GM21619 (cell line): Measurements from ENCODE around the gene FOXO4.
"Not testable (repeated sequence)": the region's sequence is repeated elsewhere in the genome, so short reads cannot be mapped to it uniquely, and the experiment has no call there.

Experiments
- ATAC-seq: cut with Tn5 transposase; IDR thresholded peaks from one replicate; pipeline ENCODE4 v1.9.1; 2021; ENCODE audit not compliant: unreplicated experiment

FOXO4 gene, protein sequence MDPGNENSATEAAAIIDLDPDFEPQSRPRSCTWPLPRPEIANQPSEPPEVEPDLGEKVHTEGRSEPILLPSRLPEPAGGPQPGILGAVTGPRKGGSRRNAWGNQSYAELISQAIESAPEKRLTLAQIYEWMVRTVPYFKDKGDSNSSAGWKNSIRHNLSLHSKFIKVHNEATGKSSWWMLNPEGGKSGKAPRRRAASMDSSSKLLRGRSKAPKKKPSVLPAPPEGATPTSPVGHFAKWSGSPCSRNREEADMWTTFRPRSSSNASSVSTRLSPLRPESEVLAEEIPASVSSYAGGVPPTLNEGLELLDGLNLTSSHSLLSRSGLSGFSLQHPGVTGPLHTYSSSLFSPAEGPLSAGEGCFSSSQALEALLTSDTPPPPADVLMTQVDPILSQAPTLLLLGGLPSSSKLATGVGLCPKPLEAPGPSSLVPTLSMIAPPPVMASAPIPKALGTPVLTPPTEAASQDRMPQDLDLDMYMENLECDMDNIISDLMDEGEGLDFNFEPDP

GRCh38 chrX:71095555-71095980, at the start of gene FOXO4:
Gene FOXO4, plus strand, starts transcription at chrX:71095851. Its CDS starts 678 bp downstream, at chrX:71096529.
- peak; percentile 92 for ATAC-seq

DNA sequence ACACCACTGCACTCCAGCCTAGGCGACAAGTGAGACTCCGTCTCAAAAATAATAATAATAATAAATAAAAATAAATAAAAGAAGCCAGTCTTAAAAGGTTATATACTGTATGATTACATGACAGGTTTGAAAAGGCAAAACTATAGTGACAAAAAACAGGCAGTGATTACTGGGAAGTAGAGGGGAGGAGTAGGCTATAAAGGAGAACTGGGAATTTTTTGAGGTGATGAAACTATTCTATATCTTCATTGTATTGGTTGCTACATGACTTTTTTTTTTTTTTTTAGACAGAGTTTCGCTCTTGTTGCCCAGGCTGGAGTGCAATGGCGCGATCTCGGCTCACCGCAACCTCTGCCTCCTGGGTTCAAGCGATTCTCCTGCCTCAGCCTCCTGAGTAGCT, 47.8 kb upstream of the FOXO4 start:
- ATAC-seq = not testable (repeated sequence)

- ATAC-seq = no peak
Measured at GRCh38 chrX:71052721-71053120, 42.9 kb upstream of the FOXO4 start.

DNA sequence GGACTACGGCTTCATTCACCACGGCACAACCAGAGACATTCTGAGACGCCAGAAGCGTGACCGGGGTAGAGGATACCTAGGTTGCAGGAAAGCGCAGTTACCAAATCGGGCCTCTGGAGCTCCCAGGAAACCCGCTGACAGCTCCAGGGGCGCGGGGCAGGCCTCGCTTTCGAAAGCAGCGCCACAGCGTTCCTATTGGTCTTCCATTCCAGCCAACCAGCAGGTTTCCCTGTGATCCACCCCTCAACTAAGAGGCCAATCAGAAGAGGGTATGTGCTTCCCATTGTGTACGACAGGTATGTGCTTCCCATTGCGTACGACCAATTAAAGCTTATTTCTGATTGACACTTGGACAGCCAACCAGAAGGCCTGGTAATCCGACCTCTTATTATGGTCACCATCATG, 42.4 kb upstream of the FOXO4 start:
- ATAC-seq = peak; percentile 83

GRCh38 chrX:71056867-71057266, 38.8 kb upstream of the FOXO4 start:
- ATAC-seq = no peak

- no peak for ATAC-seq
Measured at GRCh38 chrX:71057848-71058530, 37.7 kb upstream of the FOXO4 start.

DNA sequence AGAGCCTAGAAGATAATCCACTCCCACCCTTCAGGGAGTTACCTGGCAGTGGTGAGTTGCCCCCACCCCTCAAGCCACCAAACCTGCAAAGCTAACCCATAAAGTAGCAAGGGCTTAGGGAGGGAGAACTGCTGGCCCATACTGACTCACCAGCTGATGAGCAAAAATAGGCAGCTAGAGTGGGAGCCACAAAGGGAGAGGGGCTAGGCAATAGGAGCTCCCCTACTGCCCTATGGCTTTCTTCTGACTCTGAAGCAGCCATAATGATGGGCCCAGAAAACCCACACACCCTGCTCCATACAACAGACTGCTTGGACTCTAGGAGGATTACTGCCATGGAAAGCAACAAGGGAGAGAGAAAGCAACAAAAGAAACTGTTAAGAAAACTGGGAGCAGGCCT, 35.5 kb upstream of the FOXO4 start:
- ATAC-seq = no peak

GRCh38 chrX:71067089-71067488, 28.6 kb upstream of the FOXO4 start:
- no peak for ATAC-seq

GRCh38 chrX:71067712-71068043, 28.0 kb upstream of the FOXO4 start:
- no peak for ATAC-seq

DNA sequence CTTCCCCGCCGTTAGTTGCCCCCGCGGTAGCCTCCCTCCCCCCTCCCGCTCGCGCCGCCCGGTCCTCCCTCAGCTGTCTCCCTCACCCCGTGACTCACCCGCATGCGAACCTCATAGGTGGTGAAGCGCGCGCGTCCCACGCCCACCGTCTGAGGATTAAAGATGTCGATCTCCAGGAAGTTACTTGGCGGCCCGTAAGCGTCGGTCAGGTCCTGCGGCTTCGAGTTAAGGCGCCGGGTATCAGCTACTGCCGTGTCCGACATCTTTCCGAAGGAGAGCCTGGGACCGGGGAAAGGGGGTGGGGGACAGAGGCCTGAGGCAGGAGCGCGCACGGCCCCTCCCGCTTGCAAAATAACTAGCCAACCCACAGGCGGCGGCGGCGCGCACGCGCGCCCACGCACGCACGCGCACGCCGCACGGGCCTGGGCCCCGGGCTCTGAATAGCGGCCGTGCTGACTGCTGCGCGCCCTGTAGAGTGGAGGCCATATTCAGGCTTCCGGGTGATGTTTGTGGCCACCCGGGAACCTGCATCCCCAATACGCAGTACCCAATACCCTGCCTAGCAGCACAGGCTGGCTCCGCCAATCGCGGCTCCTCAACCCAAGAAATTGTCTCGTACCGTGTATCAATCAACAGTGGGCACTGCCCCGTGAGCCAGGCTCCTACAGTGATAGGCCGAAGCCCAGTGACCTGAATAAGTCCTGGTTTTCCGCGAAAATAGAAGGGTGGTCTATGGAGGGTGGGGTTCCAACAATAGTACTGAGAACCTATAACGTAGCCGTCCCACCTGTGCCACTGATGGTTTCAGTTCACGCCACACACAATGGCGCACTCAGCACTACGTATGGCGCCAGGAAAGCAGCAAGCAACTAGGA, 27.4 kb upstream of the FOXO4 start, which contains the start of gene SNX12:
TSS of gene SNX12 (minus strand) at position 291 of the 875 bp plus-strand sequence. CDS start at position 263, 28 bp downstream.
- peak; percentile 97 for ATAC-seq

GRCh38 chrX:71070531-71070930, 25.1 kb upstream of the FOXO4 start:
- ATAC-seq = no peak

GRCh38 chrX:71081330-71082123, 14.1 kb upstream of the FOXO4 start:
- ATAC-seq = no peak

DNA sequence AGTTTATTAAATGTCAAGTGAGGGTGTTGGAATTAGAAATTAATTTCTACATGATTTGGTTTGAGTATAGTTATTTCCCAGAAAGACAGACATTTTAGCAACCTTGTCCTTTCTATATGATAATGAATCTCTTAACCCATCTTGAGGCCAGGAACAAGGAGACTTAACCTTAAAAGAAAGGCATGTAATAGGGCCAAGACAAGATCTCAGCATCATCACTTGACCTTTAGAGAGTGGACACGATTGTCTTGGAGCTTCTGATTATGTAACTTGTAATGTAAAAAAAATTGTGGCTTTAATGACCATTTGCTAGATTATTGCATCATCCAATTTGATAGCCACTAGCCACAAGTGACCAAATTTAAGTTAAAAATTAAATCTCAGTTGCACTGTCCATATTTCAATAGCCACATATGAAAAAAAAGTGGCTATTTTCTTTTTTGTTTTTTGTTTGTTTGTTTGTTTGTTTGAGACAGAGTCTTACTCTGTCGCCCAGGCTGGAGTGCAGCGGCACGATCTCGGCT, 13.5 kb upstream of the FOXO4 start:
- ATAC-seq = no peak

- ATAC-seq = no peak
Measured at GRCh38 chrX:71082822-71083221, 12.8 kb upstream of the FOXO4 start.

GRCh38 chrX:71085900-71086299, 9.8 kb upstream of the FOXO4 start:
- ATAC-seq = no peak

GRCh38 chrX:71091263-71091662, 4.4 kb upstream of the FOXO4 start:
- no peak for ATAC-seq

DNA sequence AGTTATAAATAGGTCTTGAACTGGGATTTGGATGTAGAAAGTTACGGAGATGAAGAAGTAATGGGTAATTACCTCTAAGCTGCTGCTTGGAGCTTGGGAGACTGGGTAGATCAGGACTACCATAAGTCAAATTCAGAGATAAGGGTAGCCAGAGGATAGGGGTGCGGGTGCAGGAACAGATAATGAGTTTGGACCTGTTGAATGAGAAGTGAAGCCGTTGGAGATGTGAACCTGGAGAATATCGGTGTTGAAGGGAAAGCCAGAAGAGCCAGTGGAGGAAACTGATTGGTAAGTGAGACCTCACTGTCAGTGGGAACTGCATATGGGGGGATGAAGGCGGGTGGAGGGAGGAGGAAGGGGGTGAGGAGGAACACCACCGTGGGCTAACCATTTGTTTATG, 618 bp upstream of the FOXO4 start:
- ATAC-seq = no peak

DNA sequence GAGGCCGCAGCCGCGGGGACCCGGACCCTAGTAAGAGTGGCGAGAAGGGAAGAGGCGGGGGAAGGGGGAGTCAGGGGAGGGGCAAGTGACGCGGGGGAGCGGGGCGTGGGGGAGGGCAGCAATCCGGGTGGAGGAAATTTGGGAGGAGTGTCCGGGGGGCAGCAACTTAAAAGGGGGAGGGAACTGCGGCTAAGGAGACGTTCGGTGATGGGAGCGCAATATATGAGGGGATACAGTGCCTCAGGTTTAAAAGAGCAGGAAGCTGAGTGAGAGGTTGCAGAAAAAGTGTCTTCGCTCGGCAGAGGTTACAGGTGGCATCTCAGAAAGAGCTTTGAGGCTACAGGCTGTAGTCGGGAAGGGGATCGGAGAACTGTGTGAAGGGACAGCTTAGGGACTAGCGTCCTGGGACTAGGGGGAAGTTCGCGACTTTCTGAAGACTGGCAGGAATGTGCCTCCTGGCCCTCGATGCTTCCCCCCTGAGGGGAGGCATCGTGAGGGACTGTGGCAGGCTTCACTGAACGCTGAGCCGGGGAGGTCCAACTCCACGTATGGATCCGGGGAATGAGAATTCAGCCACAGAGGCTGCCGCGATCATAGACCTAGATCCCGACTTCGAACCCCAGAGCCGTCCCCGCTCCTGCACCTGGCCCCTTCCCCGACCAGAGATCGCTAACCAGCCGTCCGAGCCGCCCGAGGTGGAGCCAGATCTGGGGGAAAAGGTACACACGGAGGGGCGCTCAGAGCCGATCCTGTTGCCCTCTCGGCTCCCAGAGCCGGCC, 519 bp downstream of the FOXO4 start:
- ATAC-seq = no peak

- no peak for ATAC-seq
Measured at GRCh38 chrX:71096760-71097032, 1.0 kb downstream of the FOXO4 start.

- ATAC-seq = peak; percentile 37
Measured at GRCh38 chrX:71098302-71098701, 2.7 kb downstream of the FOXO4 start.
